BLaER1 (cell line): ENCODE measurements around the gene SYT1.

Source experiments
- H3K27ac ChIP-seq: shearing (Covaris generic); formaldehyde crosslinking; 2 replicates; pipeline ENCODE4 v1.8.1; 2022
- H3K27me3 ChIP-seq: shearing (Covaris generic); formaldehyde crosslinking; 2 replicates; pipeline ENCODE4 v1.8.1; 2022
- H3K36me3 ChIP-seq: shearing (Covaris generic); formaldehyde crosslinking; 2 replicates; pipeline ENCODE4 v1.8.1; 2022
- H3K4me1 ChIP-seq: shearing (Covaris generic); formaldehyde crosslinking; 2 replicates; pipeline ENCODE4 v1.8.1; 2022
- H3K4me2 ChIP-seq: shearing (Covaris generic); formaldehyde crosslinking; 2 replicates; pipeline ENCODE4 v1.8.1; 2022
- H3K4me3 ChIP-seq: shearing (Covaris generic); formaldehyde crosslinking; 2 replicates; pipeline ENCODE4 v1.8.1; 2022
- H3K9ac ChIP-seq: shearing (Covaris generic); formaldehyde crosslinking; 2 replicates; pipeline ENCODE4 v1.8.1; 2022
- H3K9me3 ChIP-seq: shearing (Covaris generic); formaldehyde crosslinking; 2 replicates; pipeline ENCODE4 v1.8.1; 2022
- H4K20me1 ChIP-seq: shearing (Covaris generic); formaldehyde crosslinking; 2 replicates; pipeline ENCODE4 v1.8.1; 2022
- Cebpa-rat ChIP-seq: shearing (Covaris generic); IDR thresholded peaks from 2 replicates; pipeline ENCODE4 v1.8.1; 2022

SYT1 gene

DNA sequence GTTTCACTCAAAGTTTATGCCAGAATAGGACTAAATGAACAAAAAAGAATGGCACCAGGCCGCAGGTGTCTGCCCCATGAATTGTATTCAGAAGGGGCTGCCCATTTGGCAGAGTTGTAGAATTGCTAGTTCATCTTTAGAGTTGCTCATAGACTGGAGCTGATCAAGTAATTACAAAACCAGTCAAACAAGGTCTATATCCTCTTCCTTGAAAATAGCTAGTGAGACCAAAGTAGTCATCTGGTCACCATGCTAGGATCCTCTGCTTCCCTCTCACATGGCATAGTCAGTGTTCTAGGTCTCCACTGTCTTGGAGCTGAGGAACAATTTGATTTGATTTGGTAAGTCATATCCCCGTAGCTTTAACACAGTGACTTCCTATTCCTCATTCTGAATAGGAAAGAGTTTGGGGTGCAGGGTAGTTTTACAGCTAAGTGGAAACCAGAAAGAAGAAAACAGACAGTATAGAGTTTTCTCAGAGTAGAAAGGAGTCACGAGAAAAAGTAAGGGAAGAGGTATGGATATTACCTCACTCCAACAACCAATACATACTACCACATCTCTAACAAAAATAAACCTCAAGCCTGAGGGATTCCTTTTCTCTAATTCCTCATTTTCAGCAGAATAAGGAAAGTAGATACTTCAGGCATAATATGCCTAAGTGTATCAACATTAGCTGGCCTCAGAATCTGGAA, 574.1 kb downstream of the SYT1 start:
- TF ChIP-seq Cebpa-rat = no peak
- Histone ChIP-seq H3K4me3 (no peak overlapping the region), H4K20me1 (0 out of 2 replicates have a peak, but pooled peaks cover 7% of the 10 kb centered on the region), H3K4me2 (no peak overlapping the region), H3K27ac (no peak overlapping the region), H3K9me3 (no peaks in the 10 kb centered on the region), H3K4me1 (peaks cover 25% of the 10 kb centered on the region), H3K9ac (no peak overlapping the region), H3K36me3 (peaks cover 19% of the 10 kb centered on the region), H3K27me3 (no peaks in the 10 kb centered on the region)

DNA sequence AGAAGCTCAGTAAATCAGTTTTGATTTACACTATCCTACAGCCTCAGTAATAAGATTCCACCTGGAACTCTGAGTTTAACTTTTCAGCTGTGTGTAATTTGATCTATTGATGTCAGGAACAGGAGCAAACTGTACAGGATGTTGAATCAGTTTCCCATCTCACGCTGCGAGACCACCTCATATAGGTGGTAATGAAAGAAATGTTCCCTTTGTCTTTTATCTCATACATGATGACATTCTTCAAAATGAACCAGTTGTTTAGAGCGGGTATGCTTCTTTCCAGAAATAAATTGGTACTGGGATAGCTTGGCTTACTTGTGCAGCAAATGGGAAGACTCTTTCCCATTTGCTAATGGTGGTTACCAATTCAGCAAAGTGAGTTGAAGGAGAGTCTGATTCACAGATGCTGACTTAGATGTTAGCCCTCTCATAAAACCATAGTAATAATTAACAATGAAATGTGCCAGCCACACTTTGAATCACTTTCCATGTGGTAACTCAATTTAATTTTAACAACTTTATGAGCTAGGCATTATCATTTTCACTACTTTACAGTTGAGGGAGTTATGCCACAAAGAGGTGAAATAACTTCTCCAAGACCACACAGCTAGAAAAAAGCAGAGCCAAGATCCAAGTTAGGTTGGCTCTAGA, 574.7 kb downstream of the SYT1 start:
- TF ChIP-seq Cebpa-rat = no peak
- H3K9ac ChIP-seq = no peak overlapping the region

DNA sequence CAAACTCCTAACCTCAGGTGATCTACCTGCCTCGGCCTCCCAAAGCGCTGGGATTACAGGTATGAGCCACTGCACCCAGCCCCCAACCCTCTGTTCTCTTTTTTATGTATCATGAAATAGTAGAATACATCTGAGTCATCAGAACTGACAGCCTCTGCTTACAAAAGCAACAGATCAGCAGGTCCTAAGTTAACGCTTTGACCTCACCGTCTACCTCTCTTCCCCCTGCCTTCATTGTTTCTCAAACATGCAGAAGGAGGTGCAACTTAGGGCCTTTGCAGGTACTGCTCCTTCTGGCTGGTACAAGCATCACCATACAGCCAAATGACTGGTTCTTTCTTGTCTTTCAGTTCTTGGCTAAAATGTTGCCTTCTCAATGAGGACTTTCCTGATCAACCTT, 577.0 kb downstream of the SYT1 start:
- H4K20me1 ChIP-seq = 0 out of 2 replicates have a peak, but pooled peaks cover 8% of the 10 kb centered on the region
- peaks cover 34% of the 10 kb centered on the region for H3K36me3 ChIP-seq
- H3K27ac ChIP-seq = no peak overlapping the region
- no peak overlapping the region for H3K9ac ChIP-seq
- TF ChIP-seq Cebpa-rat = no peak
- H3K4me1 ChIP-seq = peaks cover 30% of the 10 kb centered on the region
- H3K4me3 ChIP-seq = no peak overlapping the region
- no peaks in the 10 kb centered on the region for H3K9me3 ChIP-seq
- H3K27me3 ChIP-seq = no peaks in the 10 kb centered on the region
- H3K4me2 ChIP-seq = peak overlapping the region; percentile 52; the same call in 1 of the 2 replicates

More for the DNA sequence above, 574.7 kb downstream of the SYT1 start:
- 0 out of 2 replicates have a peak, but pooled peaks cover 8% of the 10 kb centered on the region for H4K20me1 ChIP-seq
- no peaks in the 10 kb centered on the region for H3K27me3 ChIP-seq
- H3K4me1 ChIP-seq = peaks cover 30% of the 10 kb centered on the region
- no peak overlapping the region for H3K4me2 ChIP-seq
- H3K4me3 ChIP-seq = no peak overlapping the region
- H3K36me3 ChIP-seq = peaks cover 20% of the 10 kb centered on the region
- H3K9me3 ChIP-seq = no peaks in the 10 kb centered on the region
- no peak overlapping the region for H3K27ac ChIP-seq

DNA sequence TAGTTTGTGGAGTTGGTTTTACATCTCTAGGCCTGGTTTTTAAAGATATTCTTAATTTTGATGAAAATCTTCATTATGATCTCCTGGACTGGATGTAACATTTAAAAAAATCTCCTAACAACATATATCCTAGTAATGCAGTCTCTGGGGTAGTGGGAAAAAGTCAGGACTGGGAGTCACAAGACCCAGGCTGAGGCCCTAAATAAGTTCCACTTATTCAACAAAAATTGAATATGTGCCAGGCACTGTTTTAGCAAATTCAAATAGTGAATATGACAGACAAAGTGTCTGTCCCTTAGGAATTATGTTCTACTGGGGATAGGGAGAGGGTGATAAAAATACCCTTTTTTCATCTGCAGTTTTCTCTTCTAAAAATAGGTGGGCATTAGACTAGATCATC, 577.8 kb downstream of the SYT1 start:
- Histone ChIP-seq H3K27ac (no peak overlapping the region), H3K9ac (no peak overlapping the region), H3K36me3 (peaks cover 42% of the 10 kb centered on the region), H3K4me3 (no peak overlapping the region), H3K9me3 (no peaks in the 10 kb centered on the region), H3K27me3 (no peaks in the 10 kb centered on the region), H3K4me1 (peaks cover 30% of the 10 kb centered on the region), H4K20me1 (0 out of 2 replicates have a peak, but pooled peaks cover 8% of the 10 kb centered on the region), H3K4me2 (peak overlapping the region; percentile 52)
- no peak for TF ChIP-seq Cebpa-rat

DNA sequence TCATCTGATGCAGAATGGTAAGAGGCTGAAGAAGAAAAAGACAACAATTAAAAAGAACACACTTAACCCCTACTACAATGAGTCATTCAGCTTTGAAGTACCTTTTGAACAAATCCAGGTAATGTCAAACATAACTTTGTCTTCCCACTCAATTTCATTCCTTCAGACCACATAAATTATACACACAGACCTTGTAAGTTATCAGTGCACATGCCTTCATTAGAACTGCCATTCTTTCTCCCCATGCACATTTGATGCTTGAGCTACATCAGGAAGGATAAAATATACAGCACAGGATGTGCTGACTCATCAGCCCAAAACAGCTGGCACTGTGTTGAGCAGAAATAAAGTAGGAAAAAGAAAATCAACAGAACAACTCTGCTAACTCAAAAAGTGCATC, 579.5 kb downstream of the SYT1 start:
- H3K4me3 ChIP-seq = no peak overlapping the region
- 0 out of 2 replicates have a peak, but pooled peaks cover 8% of the 10 kb centered on the region for H4K20me1 ChIP-seq
- H3K27ac ChIP-seq = no peak overlapping the region
- H3K27me3 ChIP-seq = no peaks in the 10 kb centered on the region
- no peak for TF ChIP-seq Cebpa-rat
- peaks cover 30% of the 10 kb centered on the region for H3K4me1 ChIP-seq
- H3K9ac ChIP-seq = no peak overlapping the region
- no peak overlapping the region for H3K4me2 ChIP-seq
- H3K9me3 ChIP-seq = no peaks in the 10 kb centered on the region
- H3K36me3 ChIP-seq = peaks cover 55% of the 10 kb centered on the region

DNA sequence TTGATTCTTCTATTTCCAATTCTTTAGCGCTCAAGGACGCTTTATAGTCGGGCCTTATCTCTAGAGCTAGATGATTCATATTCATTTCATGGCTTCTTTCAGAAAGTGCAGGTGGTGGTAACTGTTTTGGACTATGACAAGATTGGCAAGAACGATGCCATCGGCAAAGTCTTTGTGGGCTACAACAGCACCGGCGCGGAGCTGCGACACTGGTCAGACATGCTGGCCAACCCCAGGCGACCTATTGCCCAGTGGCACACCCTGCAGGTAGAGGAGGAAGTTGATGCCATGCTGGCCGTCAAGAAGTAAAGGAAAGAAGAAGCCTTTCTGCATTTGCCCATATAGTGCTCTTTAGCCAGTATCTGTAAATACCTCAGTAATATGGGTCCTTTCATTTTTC, 584.2 kb downstream of the SYT1 start:
- no peak overlapping the region for H3K4me3 ChIP-seq
- peaks cover 4% of the 10 kb centered on the region; the same call in 1 of the 2 replicates for H3K4me1 ChIP-seq
- no peaks in the 10 kb centered on the region for H3K27me3 ChIP-seq
- H3K9ac ChIP-seq = no peak overlapping the region
- peaks cover 74% of the 10 kb centered on the region for H3K36me3 ChIP-seq
- H3K4me2 ChIP-seq = no peak overlapping the region
- no peak for TF ChIP-seq Cebpa-rat
- H3K27ac ChIP-seq = no peak overlapping the region
- no peaks in the 10 kb centered on the region for H3K9me3 ChIP-seq
- H4K20me1 ChIP-seq = no peaks in the 10 kb centered on the region

DNA sequence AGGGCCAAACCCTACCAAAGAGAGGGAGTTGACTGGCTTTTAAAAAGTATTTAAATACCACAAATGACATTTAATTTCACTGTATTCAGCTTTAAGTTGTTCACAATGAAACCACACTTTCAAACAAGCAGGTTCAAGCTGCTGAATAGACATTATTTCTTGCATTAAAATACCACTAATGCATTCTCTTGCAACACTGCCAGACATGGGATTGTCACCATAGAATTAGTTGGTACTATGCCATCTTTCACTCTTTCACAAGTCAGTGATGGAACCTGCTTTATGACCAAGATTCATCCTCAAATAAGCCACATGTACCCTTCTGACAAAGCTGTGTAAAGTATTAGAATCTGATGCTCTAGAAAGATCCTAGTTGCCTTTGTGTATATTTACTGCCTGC, 586.8 kb downstream of the SYT1 start:
- Histone ChIP-seq H3K4me1 (no peaks in the 10 kb centered on the region), H3K36me3 (peaks cover 54% of the 10 kb centered on the region), H3K4me2 (no peak overlapping the region), H3K9me3 (no peaks in the 10 kb centered on the region), H3K9ac (no peak overlapping the region), H4K20me1 (no peaks in the 10 kb centered on the region), H3K4me3 (no peak overlapping the region), H3K27me3 (no peaks in the 10 kb centered on the region), H3K27ac (no peak overlapping the region)
- no peak for TF ChIP-seq Cebpa-rat

DNA sequence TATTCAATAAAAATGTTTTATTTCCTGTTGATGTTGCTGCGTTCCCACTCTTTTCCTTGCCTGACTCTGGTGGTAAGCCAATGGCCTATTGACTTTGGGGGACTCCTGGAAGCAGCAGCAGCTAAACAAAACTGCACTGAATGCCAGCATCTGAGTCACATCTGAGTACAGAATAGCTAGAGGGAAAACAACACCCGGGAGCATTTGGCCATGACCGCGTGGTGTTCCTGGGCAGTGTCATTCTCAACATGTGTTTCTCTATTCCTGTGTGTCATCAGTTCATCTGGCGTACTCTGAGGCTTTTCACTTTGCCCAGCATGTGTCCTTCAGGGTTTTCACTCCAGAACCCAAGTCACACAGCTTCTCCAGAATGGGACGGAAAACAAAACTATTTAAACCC, 587.4 kb downstream of the SYT1 start:
- no peak for TF ChIP-seq Cebpa-rat
- Histone ChIP-seq H3K27ac (no peak overlapping the region), H3K4me3 (no peak overlapping the region), H3K36me3 (peaks cover 48% of the 10 kb centered on the region), H3K9me3 (no peaks in the 10 kb centered on the region), H3K27me3 (no peaks in the 10 kb centered on the region), H3K9ac (no peak overlapping the region), H4K20me1 (no peaks in the 10 kb centered on the region), H3K4me2 (no peak overlapping the region), H3K4me1 (no peaks in the 10 kb centered on the region)

DNA sequence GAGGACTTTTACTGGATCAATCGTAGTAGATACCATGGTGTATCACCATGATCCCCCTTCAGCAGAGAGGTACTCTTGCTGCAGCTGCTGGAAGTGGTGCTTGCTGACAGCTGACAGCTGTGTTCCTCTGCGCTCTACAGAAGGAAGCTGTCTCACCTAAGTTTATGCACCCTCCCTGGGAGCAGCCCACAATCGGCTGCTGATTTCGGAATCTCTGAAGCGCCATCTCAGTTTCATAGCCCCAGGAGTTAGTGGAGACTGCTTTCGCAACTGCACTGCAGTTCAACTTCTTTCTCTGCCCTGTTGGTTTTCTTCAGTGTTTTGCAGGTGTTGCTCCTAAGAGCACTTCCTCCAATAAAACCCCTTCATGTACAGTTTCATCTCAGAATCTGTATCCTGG, 588.3 kb downstream of the SYT1 start:
- H3K4me3 ChIP-seq = no peak overlapping the region
- no peak for TF ChIP-seq Cebpa-rat
- no peaks in the 10 kb centered on the region for H3K9me3 ChIP-seq
- no peak overlapping the region for H3K9ac ChIP-seq
- H4K20me1 ChIP-seq = no peaks in the 10 kb centered on the region
- no peak overlapping the region for H3K4me2 ChIP-seq
- no peaks in the 10 kb centered on the region for H3K27me3 ChIP-seq
- H3K27ac ChIP-seq = no peak overlapping the region
- H3K4me1 ChIP-seq = no peaks in the 10 kb centered on the region
- H3K36me3 ChIP-seq = peaks cover 40% of the 10 kb centered on the region

DNA sequence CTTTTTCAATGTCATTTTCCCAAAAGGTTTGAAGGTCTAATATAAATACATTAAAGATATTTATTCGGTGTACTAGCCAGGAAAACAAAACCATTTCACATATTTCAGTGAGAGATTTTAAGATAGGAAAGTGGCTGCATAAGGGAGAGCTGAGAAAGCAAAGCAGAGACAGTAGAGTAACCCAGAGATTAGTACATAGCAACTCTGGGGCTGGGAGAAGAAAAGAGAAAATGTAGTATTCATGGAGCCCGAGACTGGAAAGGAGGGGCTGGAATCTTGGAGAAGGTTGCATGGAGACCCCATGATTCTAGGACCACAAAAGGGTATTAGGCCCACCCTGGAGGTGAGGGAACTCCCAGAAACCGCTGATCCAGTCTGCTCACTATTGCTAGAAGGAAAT, 589.2 kb downstream of the SYT1 start:
- Histone ChIP-seq H3K4me2 (no peak overlapping the region), H3K4me1 (no peaks in the 10 kb centered on the region), H3K27me3 (no peaks in the 10 kb centered on the region), H3K4me3 (no peak overlapping the region), H4K20me1 (no peaks in the 10 kb centered on the region), H3K27ac (no peak overlapping the region), H3K9me3 (no peaks in the 10 kb centered on the region), H3K9ac (no peak overlapping the region), H3K36me3 (peaks cover 34% of the 10 kb centered on the region)
- TF ChIP-seq Cebpa-rat = no peak
